Stimulated activated CD4-positive, alpha-beta T cell treated with anti-CD3 and anti-CD28 coated beads, TNF-alpha, amount 100 ng/mL, for 48 hours (primary cell): ENCODE measurements around the gene CCER1.
"Not testable (repeated sequence)": the region's sequence is repeated elsewhere in the genome, so short reads cannot be mapped to it uniquely, and the experiment has no call there.

Experiments
- DNase-seq, 3 donors: peaks; one replicate each; pipeline ENCODE4 v3.0.0-alpha.2; 2020; ENCODE audit warnings: low read depth in 3 of 3

Gene CCER1, protein sequence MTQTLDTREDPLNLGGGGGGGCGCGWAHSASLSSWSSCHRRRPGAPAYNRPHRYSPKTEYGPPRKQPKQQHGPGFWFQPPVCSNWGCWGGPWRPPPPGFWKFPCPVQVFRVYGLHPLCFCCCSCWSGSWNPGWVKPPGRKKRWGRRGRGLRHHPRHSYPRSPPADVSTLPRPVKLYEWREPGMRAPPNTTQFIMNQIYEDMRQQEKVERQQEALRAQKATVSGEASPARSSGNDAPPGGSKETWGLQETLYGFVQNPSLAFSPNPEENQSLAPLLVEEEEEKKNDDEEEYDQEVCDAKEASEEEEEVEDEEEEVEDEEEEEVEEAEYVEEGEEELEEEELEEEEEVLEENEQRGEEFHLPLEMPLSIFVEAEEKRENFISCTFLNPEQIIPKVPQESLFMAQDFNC

DNA sequence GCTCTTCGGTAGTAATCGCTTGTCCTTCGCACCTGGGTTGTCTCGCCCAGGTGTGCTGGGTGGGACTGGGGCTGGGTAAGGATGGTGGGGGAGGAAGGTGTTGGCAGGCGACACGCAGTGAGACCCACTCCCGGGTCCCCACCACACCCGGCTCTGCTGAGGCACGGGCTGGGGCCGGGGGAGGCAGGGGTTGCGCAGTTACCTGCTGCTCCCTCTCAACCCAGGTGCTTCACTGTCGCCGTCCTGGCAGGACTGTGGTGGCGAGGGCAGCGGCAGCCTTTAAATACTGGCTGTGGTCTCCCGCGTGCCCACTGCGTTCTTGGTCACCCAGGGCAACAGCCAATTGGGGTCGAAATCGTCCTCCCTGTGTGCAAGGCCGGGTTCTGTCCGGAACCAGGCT lies at the start of gene CCER1:
Gene CCER1 (minus strand): TSS at position 256 of the 400 bp plus-strand sequence. CDS start 434 bp downstream, outside the sequence.
- DNase-seq = no peak

DNA sequence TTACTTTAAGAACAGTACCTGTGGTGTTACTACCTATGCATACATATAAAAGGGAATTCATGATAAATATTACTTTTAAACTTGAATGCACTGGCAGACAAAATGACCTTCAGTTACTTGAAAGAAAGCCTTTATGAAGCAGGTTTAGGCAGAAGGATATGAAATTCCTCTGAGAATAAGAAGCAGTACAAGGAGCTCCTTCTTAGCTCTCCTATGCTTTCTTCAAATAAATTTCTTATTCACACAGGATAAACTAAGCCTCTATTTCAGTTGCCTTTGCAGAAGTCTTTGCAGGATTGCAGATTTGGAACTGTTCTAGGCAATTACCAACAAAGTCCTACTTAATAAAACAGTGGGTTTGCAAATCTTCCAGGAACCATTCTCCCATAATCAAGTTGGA lies 48.8 kb upstream of the CCER1 start:
- no peak for DNase-seq

DNA sequence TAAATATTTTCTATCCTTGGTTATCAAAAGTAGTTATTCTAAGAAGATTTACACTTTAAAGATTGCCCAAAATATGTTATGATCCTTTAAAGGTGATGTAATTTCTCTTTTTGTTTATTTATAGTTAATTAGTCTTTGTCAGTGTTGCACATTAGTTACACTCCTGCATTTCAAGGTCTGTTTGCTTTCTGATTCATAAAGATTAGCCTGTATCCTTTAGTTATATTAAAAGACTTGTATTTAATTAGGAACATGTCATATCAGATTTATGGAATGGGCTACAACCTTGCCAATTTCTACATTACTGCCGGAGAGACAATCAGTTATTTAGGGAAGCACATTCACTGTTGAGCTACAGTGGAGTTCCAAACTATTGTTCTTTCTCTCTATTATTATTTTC lies 46.3 kb upstream of the CCER1 start:
- DNase-seq = no peak

DNA sequence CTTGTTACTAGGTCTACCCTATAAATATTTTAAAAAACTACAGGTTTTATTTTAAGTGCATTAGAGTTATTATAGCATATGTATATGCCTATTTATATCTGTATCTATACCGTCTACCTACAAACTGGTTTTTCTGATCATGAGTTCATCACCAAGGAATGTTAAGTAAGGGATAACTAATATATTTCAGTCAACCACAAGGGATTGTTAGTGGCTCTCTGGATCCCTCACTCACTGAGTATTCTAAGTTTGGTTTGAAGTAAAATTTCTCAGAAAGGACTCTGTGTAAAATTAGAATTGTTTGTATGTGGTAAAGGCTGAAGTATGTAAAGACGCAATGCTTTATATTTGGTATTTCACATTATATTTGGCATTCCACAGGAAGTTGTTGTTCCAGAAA lies 45.0 kb upstream of the CCER1 start:
- DNase-seq = no peak

DNA sequence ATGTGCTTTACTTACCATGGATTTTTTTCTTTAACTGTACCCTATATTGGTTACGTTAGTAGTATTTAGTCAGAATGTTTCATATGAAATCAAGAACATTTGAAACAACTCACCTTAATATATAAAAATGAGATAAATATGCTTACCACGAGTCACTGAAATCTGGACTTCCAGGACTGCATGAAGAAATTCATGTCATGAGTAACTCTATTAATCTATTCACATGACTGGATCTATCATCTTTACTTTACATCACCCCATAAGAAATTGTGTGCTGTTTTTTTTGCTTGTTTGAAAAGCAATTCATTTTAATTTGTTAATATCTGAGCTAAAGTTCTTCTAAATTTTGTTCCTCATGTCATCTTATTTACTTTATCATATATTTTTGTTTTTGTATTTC lies 44.6 kb upstream of the CCER1 start:
- DNase-seq = no peak

DNA sequence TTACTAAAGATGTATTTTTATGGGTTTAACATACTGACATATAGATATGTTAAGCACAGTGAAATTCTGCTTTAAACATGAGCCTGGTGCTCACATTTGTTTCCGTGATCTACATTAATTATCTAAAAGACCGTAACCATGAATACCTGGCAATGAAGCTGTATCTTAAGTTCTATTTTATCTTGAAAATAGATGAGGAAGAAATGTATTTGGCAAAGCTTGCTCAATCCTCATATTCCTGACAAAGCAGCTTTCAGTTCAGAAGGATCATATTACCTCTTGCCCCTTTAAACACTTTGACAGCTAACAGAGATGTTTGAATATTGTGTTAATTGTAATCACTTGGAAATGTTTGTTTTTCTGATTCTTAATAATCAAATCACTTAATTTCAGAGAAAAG lies 40.0 kb upstream of the CCER1 start:
- no peak for DNase-seq

DNA sequence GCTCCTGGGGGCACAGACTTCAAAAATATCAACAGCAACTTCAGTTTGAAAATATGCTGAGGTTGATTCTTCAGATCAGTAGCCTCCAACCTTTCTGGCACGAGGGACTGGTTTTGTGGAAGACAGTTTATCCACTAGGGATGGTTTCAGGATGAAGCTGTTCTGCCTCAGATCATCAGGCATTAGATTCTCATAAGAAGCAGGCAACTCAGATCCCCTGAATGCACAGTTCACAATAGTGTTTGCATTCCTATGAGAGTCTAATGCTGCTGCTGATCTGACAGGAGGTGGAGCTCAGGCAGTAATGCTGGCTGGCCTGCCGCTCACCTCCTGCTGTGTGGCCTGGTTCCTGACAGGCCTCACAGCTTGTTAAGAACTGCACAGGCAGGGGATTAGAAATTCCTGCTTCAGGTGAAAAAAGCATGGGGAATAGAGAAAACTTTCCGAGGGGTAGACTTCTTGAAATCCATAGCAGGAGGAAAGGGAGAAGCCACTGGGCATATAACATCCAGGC lies 37.0 kb upstream of the CCER1 start:
- no peak for DNase-seq

DNA sequence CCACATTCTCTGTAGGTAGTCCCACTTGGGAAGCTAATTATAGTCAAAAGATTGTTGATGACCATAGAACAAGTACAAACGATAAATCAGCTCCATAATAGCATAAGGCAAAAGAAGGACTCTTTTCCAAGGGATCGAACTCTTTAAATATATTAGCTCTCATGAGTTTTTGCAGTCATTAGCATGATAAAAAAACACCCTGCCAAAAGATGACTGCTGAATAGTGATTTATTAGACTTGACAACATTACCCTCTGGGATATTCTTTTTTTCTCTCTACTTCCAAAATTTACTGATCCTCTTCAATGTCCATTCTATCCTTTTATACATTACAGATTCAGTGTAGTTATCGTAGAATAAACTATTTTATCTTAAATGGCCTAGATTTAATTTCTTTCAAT lies 35.6 kb upstream of the CCER1 start:
- no peak for DNase-seq

DNA sequence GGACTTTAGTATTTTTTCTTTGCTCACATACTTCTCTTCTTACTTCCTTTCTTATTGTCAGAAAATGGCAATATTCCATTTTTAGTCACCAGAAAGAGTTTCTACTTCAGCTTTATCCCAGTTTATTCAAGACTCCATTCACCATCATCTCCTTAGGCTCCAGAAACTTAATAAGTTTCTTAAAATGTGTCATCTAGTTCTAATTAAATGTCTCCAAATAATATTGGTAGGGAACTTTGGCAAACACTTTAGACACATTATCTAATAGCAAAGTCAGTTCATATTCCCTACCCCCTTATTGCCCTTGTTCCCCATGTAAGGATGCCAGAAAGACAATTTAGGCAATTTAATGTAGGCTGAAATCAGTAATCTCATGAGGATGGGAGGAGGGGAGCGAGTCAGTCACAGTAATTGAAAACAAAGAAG lies 34.7 kb upstream of the CCER1 start:
- DNase-seq = no peak

DNA sequence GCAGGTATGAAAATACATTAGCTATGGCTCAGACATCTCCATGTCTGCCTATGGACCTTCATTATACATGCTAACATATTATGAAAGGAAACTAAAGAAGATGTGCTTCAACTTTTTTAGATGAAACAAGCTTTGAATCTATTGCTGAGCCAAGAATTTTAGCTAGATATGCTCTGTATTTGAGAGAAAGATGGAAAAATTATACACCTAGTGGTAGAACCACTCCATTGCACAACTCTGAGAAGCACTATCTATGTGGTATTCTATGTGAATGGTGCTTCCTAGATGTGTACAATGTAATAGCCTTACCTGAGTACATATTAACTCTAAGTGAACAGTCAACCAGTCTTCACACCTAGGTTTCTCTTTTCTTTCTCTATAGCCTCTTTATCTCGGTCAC lies 32.5 kb upstream of the CCER1 start:
- DNase-seq = no peak

DNA sequence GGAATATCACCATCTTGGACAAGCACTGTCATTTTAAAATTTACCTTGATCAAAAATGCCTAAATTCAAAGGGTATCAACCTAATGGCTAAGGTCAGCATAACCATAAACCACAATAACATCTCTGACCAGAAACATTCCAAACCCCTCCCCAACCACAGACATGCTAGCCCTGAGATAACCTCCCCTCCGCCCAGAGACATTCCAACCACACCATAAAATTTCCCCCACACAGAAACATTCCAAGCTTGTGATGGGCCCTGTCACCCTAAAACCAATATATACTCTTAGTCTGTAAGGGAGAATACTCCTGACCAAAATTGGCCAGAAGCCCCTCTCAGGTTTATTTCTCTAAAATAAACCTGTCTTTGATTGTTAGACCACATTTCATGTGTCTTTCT lies 32.1 kb upstream of the CCER1 start:
- DNase-seq = no peak

DNA sequence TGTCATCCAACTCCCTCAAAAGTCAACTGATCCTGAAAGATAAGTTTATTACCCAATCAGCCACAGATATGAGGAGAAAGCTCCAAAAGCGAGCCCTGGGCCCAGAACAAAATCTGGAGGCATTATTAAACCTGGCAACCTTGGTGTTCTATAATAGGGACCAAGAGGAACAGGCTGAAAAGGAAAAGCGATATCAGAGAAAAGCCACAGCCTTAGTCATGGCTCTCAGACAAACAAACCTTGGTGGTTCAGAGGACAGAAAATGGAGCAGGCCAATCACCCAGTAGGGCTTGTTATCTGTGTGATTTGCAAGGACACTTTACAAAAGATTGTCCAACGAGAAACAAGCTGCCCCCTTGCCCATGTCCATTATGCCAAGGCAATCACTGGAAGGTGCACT lies 30.4 kb upstream of the CCER1 start:
- not testable (repeated sequence) for DNase-seq

DNA sequence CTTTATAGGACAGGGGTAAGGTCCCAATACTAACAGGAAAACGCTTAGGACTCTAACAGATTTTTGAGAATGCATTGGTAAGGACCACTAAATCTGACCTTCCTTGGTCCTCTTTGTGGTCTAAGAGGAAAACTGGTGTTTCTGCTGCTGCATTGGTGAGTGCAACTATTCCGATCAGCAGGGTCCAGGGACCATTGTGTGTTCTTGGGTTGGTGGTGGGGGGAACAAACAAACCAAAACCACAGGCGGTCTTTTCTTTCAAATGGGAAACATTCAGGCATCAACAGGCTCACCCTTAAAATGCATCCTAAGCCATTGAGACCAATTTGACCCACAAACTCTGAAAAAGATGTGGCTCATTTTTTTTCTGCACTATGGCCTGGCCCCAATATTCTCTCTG lies 29.1 kb upstream of the CCER1 start:
- no peak for DNase-seq

DNA sequence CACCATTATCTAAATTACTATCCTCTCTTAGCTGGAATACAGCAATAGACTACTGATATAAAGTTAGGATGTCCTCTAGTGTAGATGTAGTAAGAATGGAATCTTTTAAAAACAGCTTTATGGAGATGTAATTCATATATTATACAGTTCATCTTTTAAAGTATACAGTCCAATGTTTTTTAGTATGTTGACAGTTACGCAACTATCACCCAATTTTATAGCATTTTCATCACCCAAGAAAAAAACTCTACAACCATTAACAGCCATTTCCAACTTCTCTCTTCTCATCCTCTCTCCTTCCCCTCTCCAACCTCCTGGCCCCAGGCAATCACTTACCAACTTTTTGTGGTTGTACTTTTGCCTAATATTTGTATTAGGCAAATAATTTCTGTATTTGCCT lies 27.2 kb upstream of the CCER1 start:
- DNase-seq = no peak

DNA sequence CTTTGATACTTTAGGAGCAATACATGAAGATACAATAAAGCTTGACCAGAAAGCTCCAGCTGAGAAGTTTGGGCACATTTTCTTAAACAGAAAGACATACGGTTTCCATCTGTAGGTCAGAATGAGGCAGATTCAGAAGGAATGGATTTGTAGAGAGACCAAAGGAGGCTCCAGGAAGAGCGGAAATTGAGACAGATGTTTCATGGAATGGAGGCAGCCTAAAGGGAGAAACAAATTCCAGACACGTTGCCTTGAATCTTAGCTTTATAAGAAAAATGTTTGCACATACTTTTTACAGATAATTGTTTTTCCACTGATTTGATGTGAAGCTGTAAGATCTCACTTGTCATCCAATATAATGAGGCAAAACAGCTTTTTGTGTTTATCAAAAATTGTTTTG lies 25.0 kb upstream of the CCER1 start:
- no peak for DNase-seq

DNA sequence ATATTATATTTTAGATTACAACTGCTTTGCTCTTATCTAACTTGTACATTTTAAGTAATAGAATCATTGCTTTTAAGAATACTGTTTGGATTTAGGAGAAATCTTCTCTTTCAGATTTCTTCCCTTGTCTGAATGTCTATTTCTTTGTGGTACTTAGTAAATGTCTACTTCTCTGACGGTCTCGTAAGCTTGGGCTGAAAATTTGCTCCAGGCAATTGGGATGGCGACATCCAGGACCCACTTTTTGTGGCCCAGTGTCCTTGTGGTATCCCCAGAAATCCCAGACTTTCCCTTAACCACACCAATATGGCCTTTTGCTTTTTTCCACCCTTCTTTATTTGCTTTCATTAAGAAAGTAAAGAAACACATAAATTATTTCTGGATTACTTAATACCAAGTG lies 24.0 kb upstream of the CCER1 start:
- DNase-seq = no peak

DNA sequence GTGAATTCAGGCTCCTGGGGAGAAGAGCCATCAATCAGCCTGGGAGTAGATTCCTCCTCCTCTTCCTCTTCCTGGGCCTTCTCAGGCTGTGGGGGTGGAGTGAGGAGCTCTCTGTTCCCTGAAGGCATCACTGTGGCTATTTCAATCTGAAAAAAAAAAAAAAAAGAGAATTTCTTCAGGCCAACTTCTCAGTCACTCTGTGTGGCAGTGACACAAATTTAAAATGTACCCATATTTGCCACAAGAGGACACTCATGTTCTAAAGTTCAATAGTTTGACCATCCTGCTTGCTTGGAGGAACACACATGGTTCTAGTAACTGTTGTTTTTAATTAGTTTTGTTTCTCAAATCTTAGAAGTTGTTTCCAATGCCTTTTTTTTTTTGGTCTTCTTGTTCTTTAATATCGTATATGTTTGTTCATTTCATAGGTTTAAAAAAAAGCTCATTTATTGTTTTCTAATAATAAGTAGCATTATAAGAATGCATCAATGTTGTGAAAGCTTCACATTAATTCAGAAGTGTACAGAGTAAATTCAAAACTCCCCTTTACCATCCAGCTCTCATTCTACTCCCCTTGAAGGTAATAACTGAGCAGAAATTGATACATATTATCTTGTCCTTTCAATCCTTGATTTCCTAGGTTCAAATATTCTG lies 23.3 kb upstream of the CCER1 start:
- no peak for DNase-seq

DNA sequence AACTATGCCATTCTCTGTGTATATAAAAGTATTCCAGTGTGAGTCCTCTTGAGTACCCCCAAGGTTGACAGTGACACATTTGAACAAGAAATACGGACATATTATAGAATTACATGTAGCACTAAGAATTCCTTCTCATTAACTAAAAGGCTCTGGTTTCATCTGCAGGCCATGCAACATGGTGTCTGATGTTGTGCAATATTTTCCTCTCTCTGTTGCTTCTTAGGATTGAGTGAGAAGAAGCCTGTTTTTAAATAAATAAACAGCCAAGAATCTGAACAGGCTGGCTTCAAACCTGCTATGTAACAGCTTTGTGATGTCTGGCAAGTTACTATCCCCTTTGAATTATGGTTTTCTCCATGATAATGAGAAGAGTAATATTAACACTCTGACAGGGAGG lies 22.2 kb upstream of the CCER1 start:
- no peak for DNase-seq

DNA sequence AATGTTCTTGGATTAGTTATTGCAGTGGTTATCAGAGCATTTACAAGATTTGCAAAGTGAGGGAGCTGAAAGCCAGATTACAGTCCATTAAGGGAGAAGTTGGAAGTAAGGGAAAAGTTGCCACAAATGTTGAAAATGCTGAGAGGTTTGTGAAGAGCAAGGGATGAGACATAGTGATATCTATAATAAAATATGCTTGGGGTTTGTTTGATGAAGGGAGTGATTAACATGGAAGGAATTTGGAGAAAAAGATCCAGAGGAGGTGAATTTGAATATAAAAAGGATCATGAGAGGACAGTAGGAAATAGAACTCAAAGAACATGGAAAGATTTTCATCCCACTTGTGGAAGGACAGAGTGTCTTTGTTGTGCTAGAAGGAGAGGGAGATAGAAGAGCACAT lies 19.3 kb upstream of the CCER1 start:
- DNase-seq = no peak

DNA sequence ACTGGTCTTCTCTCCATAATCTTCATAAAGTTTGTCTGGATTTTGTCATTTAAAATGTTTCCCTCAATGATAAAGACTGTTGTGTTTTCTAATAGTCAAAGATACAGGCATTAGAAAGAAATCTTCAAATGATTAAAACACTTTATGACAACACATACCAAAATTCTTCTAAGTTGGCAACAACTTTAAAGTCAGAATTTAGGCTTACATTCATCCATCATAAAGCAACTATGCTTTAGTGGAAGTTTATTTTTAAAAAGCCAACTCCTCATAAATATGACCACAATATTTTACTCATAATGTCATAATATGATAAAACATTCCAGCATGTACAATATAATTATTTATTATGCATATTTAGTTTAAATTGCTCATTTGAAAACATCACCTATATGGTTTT lies 17.2 kb upstream of the CCER1 start:
- DNase-seq = no peak

DNA sequence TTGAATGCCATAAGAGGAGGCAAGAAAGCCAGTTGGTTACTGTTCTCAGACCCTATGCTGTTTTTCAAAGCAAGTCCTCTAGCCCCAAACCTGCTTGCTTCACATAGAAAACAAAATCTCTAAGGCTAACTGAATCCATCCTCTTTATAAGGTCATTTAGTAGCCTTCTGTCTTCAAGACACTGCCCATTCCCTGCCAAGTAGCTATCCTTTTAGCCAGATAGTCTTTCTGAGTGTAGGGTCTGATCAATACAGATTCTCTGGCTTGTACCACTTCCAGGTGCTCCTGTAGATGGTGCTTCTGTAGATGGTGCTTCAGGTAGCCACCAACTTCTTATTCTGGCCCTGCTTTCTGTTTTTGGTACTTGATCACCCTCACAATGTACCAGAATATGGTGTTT lies 15.9 kb upstream of the CCER1 start:
- no peak for DNase-seq

DNA sequence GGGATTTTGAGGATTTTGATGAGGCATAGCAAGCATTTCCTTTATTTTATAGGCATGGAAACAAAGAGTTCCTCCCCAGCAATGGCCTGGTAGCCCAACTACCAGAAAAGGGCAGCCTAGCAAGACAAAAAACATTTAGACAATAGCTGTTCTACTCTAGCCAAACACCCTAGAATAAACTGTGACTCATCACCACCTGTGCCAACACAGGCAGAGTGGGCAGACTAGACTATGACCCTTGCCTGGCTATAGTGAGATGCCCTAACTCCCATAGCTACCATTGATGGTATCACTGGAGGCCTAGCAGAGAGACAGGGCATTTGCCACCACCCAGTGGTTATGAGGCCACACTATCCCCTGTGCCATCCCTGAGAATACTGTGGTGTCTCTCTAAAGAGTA lies 15.5 kb upstream of the CCER1 start:
- DNase-seq = no peak

DNA sequence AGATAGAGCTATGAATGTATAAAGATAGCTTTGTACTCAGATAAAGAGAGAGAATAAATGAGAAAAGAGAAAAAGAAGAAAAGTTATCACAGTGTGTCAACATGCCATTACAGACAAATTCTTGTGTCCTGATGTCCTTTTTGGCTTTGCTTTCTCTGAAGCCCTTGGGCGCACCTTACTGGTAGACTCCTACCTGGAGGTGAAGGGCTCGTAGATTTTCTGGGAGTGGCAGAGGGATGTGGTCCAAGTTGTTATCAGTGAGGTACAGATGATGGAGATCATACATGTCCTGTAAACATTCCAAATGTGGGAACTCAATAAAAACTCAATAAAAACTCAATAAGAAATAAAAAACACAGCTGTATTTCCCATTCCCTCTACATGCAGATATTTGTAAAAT lies 14.9 kb upstream of the CCER1 start:
- DNase-seq = no peak
